Activated naive CD8-positive, alpha-beta T cell treated with anti-CD3 and anti-CD28 coated beads for 36 hours (primary cell): Measurements from ENCODE around the gene CAVIN2. TPM values are rescaled to one million over a fixed set of nuclear protein-coding genes. Genes with fewer than 3 reads are reported as not detected.

Source experiments
- DNase-seq: peaks from one replicate; pipeline ENCODE4 v3.0.0; 2021
- H3K27ac Mint-ChIP-seq: one replicate; pipeline ENCODE4 v1.8.0; 2022; ENCODE audit warnings: mild to moderate bottlenecking, moderate library complexity, mixed read lengths
- H3K27me3 Mint-ChIP-seq: one replicate; pipeline ENCODE4 v1.8.0; 2022; ENCODE audit warnings: mild to moderate bottlenecking, mixed read lengths
- H3K36me3 Mint-ChIP-seq: one replicate; pipeline ENCODE4 v1.8.0; 2021; ENCODE audit warnings: mild to moderate bottlenecking, mixed read lengths
- H3K4me1 Mint-ChIP-seq: one replicate; pipeline ENCODE4 v1.8.0; 2021; ENCODE audit warnings: mixed read lengths
- H3K4me3 Mint-ChIP-seq: one replicate; pipeline ENCODE4 v1.8.0; 2022; ENCODE audit warnings: mild to moderate bottlenecking, moderate library complexity, mixed read lengths
- H3K9me3 Mint-ChIP-seq: one replicate; pipeline ENCODE4 v1.8.0; 2022; ENCODE audit warnings: mixed read lengths
- total RNA-seq, 2 experiments: library from RNA; stranded (reverse); gene quantifications; one replicate each; pipeline ENCODE4 v1.2.3, GENCODE V29; 2021

CAVIN2 gene
- total RNA-seq, 2 experiments from 2014 or later: not detected

GRCh38 chr2:191875859-191876258 lies 29.0 kb upstream of the CAVIN2 start:
- no peak for DNase-seq
- Mint-ChIP-seq H3K4me1 (no peaks in the 10 kb centered on the region), H3K36me3 (no peaks in the 10 kb centered on the region), H3K27me3 (peaks cover 4% of the 10 kb centered on the region), H3K4me3 (no peak overlapping the region), H3K9me3 (no peaks in the 10 kb centered on the region), H3K27ac (no peak overlapping the region)

- Mint-ChIP-seq H3K27me3 (peaks cover 24% of the 10 kb centered on the region), H3K36me3 (no peaks in the 10 kb centered on the region), H3K27ac (no peak overlapping the region), H3K4me1 (no peaks in the 10 kb centered on the region), H3K4me3 (no peak overlapping the region), H3K9me3 (no peaks in the 10 kb centered on the region)
- no peak for DNase-seq
These were observed 23.9 kb upstream of the CAVIN2 start for GRCh38 chr2:191870744-191871143.

DNA sequence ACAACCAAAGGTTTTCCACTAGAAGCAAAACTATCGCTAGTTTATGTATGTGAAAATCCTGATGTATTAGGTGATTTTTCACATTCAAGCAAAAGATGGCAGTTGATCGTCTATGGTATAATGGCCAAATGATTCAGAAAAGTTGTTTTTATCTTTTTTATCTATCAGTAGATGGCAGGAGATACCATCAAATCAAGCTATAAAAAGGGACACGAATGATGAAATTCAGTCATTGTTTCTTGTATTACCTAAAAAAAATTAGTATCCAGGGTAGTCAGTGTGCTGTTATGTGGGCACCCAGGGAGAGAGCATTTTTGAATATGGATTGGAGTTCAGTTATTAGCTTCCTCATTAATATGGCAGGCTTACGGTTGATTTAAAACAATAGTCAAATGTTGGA lies 22.9 kb upstream of the CAVIN2 start:
- Mint-ChIP-seq H3K9me3 (no peaks in the 10 kb centered on the region), H3K27ac (no peak overlapping the region), H3K4me1 (no peaks in the 10 kb centered on the region), H3K27me3 (peaks cover 30% of the 10 kb centered on the region), H3K4me3 (no peak overlapping the region), H3K36me3 (no peaks in the 10 kb centered on the region)
- no peak for DNase-seq

DNA sequence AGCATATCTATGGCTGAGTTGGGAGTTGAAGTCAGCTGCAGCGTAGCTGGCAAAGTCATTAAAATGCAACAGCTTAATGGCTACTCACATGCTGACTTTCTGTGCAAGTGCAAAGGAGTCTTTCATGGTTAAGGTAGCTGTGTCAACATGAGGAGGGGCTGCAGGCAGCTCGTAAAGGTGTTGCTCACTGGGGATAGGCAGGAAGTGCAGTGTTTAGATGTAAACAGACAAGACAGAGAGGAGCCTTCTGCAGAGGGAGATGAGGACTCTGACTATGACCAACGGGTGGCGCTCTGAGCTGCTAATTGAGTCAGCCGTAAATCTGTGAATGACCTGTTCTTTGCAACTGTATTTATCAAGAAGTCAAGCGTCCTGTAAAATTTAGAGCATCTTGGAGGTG lies 22.3 kb upstream of the CAVIN2 start:
- no peak for DNase-seq
- no peaks in the 10 kb centered on the region for H3K4me1 Mint-ChIP-seq
- peaks cover 33% of the 10 kb centered on the region for H3K27me3 Mint-ChIP-seq
- H3K27ac Mint-ChIP-seq: no peak overlapping the region
- no peaks in the 10 kb centered on the region for H3K36me3 Mint-ChIP-seq
- H3K4me3 Mint-ChIP-seq: no peak overlapping the region
- H3K9me3 Mint-ChIP-seq: no peaks in the 10 kb centered on the region

DNA sequence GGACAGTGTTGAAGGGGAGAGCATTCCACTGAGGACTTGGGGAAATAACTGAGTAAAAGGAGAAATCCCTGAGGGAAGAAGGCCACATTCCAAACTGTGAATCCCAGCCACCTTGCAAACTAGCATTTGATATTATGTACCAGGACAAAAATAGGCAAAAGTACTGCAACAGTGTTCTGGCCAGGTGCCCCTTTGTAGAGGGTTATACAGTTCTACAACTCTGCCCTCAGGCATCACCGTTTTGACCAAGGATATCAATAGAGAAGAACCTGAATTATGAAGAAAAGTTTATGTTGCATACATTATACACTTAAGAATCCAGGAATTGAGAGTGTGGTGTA lies 20.6 kb upstream of the CAVIN2 start:
- Mint-ChIP-seq H3K9me3 (no peaks in the 10 kb centered on the region), H3K27ac (no peak overlapping the region), H3K27me3 (peaks cover 42% of the 10 kb centered on the region), H3K36me3 (no peaks in the 10 kb centered on the region), H3K4me3 (no peak overlapping the region), H3K4me1 (no peaks in the 10 kb centered on the region)
- DNase-seq: no peak

GRCh38 chr2:191866675-191867506 lies 20.0 kb upstream of the CAVIN2 start:
- no peaks in the 10 kb centered on the region for H3K36me3 Mint-ChIP-seq
- H3K4me3 Mint-ChIP-seq: no peak overlapping the region
- peaks cover 38% of the 10 kb centered on the region for H3K27me3 Mint-ChIP-seq
- H3K9me3 Mint-ChIP-seq: no peaks in the 10 kb centered on the region
- H3K27ac Mint-ChIP-seq: no peak overlapping the region
- DNase-seq: no peak
- H3K4me1 Mint-ChIP-seq: no peaks in the 10 kb centered on the region

- Mint-ChIP-seq H3K36me3 (no peaks in the 10 kb centered on the region), H3K4me1 (no peaks in the 10 kb centered on the region), H3K27ac (no peak overlapping the region), H3K9me3 (no peaks in the 10 kb centered on the region), H3K27me3 (peaks cover 38% of the 10 kb centered on the region), H3K4me3 (no peak overlapping the region)
- DNase-seq: no peak
These were observed 19.3 kb upstream of the CAVIN2 start for GRCh38 chr2:191866195-191866594.

DNA sequence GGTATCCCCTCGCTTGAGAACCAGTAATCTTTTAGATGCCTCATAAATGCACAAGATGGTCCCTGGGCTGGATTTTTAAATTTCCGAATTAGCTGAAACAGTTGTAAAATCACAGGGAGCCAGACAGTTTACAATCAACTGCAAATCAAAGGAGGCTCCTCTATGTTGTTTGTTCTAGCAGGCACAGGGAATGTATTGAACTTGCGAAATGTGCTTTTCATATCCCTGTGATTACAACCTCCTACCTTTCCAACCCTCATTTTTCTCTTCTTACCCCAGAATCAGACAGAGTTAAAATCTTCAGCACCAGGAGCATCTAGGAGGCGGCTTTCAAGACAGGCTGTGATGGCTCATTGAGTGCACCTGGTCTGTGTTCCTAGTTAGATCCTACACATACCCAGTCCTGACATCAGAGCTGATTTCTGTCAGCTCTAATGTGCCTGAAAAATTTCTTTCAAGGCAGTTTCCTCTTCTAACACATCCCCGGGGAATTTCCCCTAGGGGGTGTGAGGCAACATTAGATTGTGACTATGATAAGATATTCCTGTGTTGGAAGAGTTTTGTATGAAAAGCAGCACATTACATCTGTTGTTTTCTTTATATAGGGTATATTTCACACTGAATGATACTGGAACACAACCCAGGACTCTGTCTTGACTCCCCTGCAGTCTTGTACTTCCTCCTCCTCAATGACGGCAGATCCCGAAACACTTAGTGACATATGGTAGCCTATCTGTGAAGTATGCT lies 17.9 kb upstream of the CAVIN2 start:
- H3K36me3 Mint-ChIP-seq: no peaks in the 10 kb centered on the region
- no peak overlapping the region for H3K27ac Mint-ChIP-seq

DNA sequence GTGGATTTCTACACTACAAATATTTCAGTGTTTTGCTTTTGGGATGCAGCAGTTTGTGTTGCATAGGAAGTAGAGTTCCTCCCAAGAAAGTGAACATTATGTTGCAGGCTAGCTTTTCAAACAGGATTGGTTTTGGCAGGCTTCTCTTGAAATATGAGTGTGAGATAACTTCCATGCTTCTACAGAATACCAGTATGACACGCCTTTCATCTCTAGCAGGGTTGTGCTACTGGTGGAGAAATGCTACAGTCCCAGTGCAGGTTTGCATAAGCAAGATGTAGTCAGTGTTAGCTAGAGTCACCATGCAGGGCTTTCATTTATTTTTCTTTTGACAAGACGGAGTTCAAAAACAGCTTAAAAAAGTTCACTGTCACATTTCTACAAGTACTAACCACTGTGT lies 17.1 kb upstream of the CAVIN2 start:
- Mint-ChIP-seq H3K27me3 (peaks cover 31% of the 10 kb centered on the region), H3K4me3 (no peak overlapping the region), H3K9me3 (no peaks in the 10 kb centered on the region), H3K36me3 (no peaks in the 10 kb centered on the region), H3K27ac (no peak overlapping the region), H3K4me1 (no peaks in the 10 kb centered on the region)
- no peak for DNase-seq

More for the DNA sequence above, 17.9 kb upstream of the CAVIN2 start:
- no peak overlapping the region for H3K4me3 Mint-ChIP-seq
- no peaks in the 10 kb centered on the region for H3K4me1 Mint-ChIP-seq
- no peak for DNase-seq
- no peaks in the 10 kb centered on the region for H3K9me3 Mint-ChIP-seq
- H3K27me3 Mint-ChIP-seq: peaks cover 34% of the 10 kb centered on the region

DNA sequence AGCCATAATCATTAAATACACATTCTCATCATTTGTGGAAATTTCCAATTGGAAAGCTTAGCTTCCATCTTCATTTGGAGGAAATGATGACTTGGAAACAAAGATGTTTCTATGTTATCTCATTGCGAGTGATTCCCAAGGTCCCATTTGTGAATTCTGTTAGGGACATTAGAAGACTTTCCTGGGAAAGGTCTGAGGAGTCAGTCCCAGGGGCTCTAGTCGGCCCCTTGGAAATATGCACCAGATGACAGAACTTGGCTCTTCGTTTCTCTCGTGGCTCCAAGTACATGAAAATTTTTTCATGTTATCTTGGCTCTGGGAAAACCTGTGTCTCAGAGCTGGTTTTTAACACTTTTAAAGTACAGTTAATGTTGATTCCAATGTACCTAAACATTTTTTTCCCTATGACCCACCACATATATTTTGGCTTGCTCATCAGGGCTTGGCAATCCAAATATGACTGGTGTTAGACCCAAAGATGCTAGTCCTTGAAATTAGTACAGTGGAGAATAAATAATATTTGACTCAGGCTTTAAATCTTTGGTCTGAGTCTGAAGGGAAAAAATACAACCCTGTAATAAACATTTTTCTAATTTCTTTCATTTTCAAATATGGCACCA lies 15.4 kb upstream of the CAVIN2 start:
- H3K36me3 Mint-ChIP-seq: no peaks in the 10 kb centered on the region

GRCh38 chr2:191860760-191861466 lies 14.0 kb upstream of the CAVIN2 start:
- Mint-ChIP-seq H3K4me1 (no peaks in the 10 kb centered on the region), H3K9me3 (no peaks in the 10 kb centered on the region), H3K36me3 (no peaks in the 10 kb centered on the region), H3K27me3 (peaks cover 18% of the 10 kb centered on the region), H3K4me3 (no peak overlapping the region), H3K27ac (no peak overlapping the region)
- no peak for DNase-seq

More for the DNA sequence above, 15.4 kb upstream of the CAVIN2 start:
- no peak overlapping the region for H3K4me3 Mint-ChIP-seq
- DNase-seq: no peak
- H3K27me3 Mint-ChIP-seq: peaks cover 25% of the 10 kb centered on the region
- no peaks in the 10 kb centered on the region for H3K9me3 Mint-ChIP-seq
- H3K27ac Mint-ChIP-seq: no peak overlapping the region
- H3K4me1 Mint-ChIP-seq: no peaks in the 10 kb centered on the region

GRCh38 chr2:191859681-191860080 lies 12.8 kb upstream of the CAVIN2 start:
- Mint-ChIP-seq H3K27ac (no peak overlapping the region), H3K36me3 (no peaks in the 10 kb centered on the region), H3K9me3 (no peaks in the 10 kb centered on the region), H3K4me3 (no peak overlapping the region), H3K4me1 (no peaks in the 10 kb centered on the region), H3K27me3 (peaks cover 17% of the 10 kb centered on the region)
- no peak for DNase-seq

DNA sequence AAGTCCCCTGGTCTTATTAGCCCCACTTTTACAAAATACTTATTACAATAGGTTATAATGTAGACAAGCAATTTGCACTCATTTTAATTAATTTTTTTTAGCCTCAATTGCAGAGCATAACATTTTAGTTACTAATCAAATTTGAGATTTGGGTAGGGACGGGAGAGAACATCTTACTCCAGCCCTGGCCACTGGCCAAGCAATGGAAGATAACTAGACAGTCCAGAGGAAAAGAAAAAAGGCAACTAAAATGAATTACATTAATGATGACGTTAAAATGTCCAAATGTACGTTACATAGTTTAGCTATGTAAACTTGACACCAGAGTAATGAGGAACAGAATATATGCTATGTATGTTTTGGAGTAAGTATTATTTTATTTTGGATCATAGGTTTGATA lies 11.0 kb upstream of the CAVIN2 start:
- Mint-ChIP-seq H3K4me3 (no peak overlapping the region), H3K9me3 (no peaks in the 10 kb centered on the region), H3K4me1 (no peaks in the 10 kb centered on the region), H3K36me3 (no peaks in the 10 kb centered on the region), H3K27ac (no peak overlapping the region), H3K27me3 (peaks cover 16% of the 10 kb centered on the region)
- DNase-seq: no peak

- H3K36me3 Mint-ChIP-seq: no peaks in the 10 kb centered on the region
- no peaks in the 10 kb centered on the region for H3K4me1 Mint-ChIP-seq
- H3K27ac Mint-ChIP-seq: no peak overlapping the region
- peaks cover 16% of the 10 kb centered on the region for H3K27me3 Mint-ChIP-seq
- DNase-seq: no peak
- H3K9me3 Mint-ChIP-seq: no peaks in the 10 kb centered on the region
- H3K4me3 Mint-ChIP-seq: no peak overlapping the region
These were observed 10.4 kb upstream of the CAVIN2 start for GRCh38 chr2:191857259-191857805.
